ENCODE data around the gene CSAG1.
A peak's percentile ranks its signal among the peaks of the same experiment; 100 is the strongest.
"Not testable (repeated sequence)": the region's sequence is repeated elsewhere in the genome, so short reads cannot be mapped to it uniquely, and the experiment has no call there.

Gene CSAG1

DNA sequence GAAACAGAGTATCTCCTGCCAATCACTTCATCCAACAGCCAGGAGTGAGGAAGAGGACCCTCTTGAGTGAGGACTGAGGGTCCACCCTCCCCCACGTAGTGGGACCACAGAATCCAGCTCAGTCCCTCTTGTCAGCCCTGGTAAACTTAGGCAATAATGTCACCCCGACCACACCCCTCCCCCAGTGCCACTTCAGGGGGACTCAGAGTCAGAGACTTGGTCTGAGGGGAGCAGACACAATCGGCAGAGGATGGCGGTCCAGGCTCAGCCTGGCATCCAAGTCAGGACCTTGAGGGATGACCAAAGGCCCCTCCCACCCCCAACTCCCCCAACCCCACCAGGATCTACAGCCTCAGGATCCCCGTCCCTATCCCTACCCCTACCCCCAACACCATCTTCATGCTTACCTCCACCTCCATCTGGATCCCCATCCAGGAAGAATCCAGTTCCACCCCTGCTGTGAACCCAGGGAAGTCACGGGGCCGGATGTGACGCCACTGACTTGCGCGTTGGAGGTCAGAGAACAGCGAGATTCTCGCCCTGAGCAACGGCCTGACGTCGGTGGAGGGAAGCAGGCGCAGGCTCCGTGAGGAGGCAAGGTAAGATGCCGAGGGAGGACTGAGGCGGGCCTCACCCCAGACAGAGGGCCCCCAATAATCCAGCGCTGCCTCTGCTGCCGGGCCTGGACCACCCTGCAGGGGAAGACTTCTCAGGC is at the start of gene CSAG1, which contains the start of gene MAGEA12:
CSAG1 (minus strand) TSS at position 461 of the 715 bp plus-strand sequence. CDS start 1,261 bp downstream, outside the sequence.
MAGEA12 (plus strand) TSS at position 497 of the 715 bp plus-strand sequence. CDS start 2,405 bp downstream, outside the sequence.
- DNase-seq, result peak; percentile 7

DNA sequence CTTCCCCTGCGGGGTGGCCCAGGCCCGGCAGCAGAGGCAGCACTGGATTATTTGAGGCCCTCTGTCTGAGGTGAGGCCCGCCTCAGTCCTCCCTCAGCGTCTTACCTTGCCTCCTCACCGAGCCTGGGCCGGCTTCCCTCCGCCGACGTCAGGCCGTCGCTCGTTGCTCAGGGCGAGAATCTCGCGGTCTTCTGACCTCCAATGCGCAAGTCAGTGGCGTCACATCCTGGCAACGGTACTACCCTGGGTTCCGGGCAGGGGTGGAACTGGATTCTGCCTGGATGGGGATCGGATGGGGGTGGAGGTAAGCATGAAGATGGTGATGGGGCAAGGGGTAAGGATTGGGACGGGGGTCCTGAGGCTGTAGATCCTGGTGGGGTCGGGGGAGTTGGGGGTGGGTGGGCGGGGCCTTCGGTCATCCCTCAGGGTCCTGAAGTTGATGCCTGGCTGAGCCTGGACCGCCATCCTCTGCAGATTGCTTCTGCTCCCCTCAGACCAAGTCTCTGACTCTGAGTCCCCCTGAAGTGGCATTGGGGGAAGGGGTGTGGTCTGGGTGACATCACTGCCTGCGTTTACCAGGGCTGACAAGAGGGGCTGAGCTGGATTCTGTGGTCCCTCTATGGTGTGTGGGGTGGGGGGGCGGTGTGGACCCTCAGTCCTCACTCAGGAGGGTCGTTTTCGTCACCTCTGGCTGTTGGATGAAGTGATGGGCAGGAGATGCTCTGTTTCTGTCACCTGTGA is 36.2 kb upstream of the CSAG1 start, which contains the start of gene MAGEA6:
MAGEA6 (minus strand) TSS at position 141 of the 741 bp plus-strand sequence. CDS start 2,039 bp downstream, outside the sequence.
- DNase-seq, result not testable (repeated sequence)

- DNase-seq, result not testable (repeated sequence)
Observed at GRCh38 chrX:152766562-152766961, 33.0 kb upstream of the CSAG1 start.

DNA sequence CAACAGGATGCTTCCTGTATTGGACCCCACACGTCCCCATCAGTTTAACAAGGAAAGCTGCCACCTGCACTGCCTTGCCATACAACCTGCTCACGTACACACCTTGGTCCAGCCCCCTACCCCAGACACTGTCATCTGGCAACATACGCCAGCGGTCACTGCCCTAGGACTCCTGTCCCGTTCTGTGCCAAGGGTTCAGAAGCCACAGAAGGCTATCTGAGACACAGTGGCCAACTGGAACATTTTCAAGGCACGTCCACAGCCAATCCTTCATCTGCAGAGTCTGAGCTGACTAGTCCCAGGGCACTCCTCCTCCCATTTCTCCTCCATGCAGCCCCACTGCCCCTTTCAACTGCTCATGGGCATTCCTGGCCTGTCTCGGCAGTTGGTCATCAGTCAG is 28.1 kb upstream of the CSAG1 start:
- DNase-seq, result not testable (repeated sequence)

GRCh38 chrX:152759544-152759943 is 26.0 kb upstream of the CSAG1 start:
- not testable (repeated sequence) for DNase-seq

GRCh38 chrX:152758918-152759317 is 25.4 kb upstream of the CSAG1 start, which contains the start of gene CSAG3:
Gene CSAG3 (plus strand): TSS chrX:152759218.
- not testable (repeated sequence) for DNase-seq

- DNase-seq, result not testable (repeated sequence)
Observed at GRCh38 chrX:152754871-152755270, 21.4 kb upstream of the CSAG1 start.

DNA sequence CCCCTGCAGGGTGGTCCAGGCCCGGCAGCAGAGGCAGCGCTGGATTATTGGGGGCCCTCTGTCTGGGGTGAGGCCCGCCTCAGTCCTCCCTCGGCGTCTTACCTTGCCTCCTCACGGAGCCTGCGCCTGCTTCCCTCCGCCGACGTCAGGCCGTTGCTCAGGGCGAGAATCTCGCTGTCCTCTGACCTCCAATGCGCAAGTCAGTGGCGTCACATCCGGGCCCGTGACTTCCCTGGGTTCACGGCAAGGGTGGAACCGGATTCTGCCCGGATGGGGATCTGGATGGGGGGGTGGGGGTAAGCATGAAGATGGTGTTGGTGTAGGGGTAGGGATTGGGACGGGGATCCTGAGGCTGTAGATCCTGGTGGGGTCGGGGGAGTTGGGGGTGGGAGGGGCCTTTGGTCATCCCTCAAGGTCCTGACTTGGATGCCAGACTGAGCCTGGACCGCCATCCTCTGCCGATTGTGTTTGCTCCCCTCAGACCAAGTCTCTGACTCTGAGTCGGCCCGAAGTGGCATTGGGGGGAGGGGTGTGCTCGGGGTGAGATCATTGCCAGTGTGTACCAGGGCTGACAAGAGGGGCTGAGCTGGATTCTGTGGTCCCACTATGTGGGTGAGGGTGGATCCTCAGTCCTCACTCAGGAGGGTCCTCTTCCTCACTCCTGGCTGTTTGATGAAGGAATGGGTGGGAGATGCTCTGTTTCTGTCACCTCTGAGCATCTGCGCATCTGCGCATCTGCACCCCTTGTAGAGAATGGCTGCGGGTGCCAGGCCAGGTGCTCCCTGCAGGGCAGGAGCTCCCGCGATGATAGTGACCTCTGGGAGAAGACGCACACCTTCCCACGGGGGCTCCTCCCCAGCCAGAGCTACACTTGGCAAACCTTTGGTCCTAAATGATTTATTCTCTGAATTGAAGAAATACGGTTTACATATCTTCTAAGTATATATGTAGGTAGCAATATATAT is 20.4 kb upstream of the CSAG1 start, which contains the start of gene MAGEA2:
MAGEA2 (minus strand) TSS at position 157 of the 965 bp plus-strand sequence. CDS start 2,479 bp downstream, outside the sequence.
- DNase-seq, result not testable (repeated sequence)

DNA sequence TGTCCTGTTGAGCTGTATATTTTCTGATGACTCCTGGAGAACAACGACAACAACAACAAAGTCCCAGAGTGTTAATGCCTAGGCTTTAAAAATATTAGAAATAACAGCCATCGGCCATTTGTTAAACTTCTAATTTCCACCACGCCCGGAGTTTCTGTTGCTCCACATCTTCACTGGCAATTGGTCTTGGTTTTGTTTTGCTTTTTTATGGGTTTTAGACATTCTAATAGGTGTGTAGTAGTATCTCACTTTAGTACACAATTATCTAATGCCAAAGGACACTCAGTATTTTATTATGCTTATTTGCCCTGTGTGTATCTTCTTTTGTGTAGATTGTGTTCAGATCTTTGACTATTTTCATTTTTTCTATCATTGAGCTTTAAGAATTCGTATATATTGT is 5.0 kb upstream of the CSAG1 start:
- no peak for DNase-seq

DNA sequence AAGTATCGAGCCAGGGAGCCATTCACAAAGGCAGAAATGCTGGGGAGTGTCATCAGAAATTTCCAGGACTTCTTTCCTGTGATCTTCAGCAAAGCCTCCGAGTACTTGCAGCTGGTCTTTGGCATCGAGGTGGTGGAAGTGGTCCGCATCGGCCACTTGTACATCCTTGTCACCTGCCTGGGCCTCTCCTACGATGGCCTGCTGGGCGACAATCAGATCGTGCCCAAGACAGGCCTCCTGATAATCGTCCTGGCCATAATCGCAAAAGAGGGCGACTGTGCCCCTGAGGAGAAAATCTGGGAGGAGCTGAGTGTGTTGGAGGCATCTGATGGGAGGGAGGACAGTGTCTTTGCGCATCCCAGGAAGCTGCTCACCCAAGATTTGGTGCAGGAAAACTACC is 3.0 kb upstream of the CSAG1 start:
- not testable (repeated sequence) for DNase-seq

GRCh38 chrX:152735860-152736511 is 2.5 kb upstream of the CSAG1 start:
- DNase-seq, result no peak

GRCh38 chrX:152735101-152735500 is 1.6 kb upstream of the CSAG1 start:
- no peak for DNase-seq

DNA sequence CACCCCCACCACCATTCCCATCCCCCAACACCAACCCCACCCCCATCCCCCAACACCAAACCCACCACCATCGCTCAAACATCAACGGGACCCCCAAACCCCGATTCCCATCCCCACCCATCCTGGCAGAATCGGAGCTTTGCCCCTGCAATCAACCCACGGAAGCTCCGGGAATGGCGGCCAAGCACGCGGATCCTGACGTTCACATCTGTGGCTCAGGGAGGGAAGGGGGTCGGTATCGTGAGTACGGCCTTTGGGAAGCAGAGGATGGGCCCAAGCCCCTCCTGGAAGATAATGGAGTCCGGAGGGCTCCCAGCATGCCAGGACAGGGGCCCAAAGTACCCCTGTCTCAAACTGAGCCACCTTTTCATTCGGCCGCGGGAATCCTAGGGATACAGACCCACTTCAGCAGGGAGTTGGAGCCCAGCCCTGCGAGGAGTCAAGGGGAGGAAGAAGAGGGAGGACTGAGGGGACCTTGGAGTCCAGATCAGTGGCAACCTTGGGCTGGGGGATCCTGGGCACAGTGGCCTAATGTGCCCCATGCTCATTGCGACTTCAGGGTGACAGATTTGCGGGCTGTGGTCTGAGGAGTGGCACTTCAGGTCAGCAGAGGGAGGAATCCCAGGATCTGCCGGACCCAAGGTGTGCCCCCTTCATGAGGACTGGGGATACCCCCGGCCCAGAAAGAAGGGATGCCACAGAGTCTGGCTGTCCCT is 780 bp upstream of the CSAG1 start:
- DNase-seq, result not testable (repeated sequence)

DNA sequence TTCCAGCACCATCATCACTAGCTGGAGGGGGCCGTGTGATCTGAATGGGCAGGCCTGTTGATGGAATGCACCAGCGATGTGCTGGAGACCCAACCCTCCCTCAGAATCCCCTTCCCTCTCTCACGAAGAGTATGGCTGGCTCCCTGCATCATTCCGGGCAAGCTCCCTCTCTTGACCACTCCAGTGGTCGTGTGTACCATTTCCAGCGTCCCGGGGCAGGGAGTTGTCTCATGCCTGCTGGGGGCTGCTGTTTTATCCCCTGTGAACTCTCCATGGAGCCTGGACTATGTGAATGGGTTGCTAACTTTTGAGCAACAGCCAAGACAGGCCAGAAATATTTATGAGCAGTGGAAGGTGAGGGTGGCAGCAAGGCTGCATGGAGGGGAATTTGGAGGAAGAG is 8.1 kb downstream of the CSAG1 start:
- DNase-seq, result no peak

- not testable (repeated sequence) for DNase-seq
Observed at GRCh38 chrX:152713815-152714787, 19.4 kb downstream of the CSAG1 start, which contains the start of gene MAGEA2B. Gene MAGEA2B (plus strand): TSS chrX:152714628. CDS start chrX:152717107, 2,479 bp downstream.

GRCh38 chrX:152713195-152713594 is 20.3 kb downstream of the CSAG1 start:
- not testable (repeated sequence) for DNase-seq

DNA sequence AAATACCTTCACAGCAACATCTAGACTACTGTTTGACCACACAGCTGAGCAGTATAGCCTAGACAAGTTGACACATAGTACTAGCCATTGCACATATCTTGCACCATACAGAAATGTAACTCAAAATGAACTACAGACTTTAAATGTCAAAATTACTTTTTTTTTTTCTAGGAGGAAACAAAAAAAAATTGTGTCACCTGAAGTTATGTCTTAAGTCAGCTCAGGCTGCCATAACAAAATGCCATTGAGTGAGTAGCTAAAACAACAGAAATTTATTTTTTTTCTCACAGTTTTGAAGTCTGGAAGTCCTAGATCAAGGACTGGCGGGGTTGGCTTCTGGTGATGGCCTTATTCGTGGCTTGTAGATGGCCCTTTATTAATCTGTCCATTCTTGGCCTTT is 24.3 kb downstream of the CSAG1 start, which contains the start of gene CSAG2:
CSAG2 (minus strand) TSS at position 101 of the 400 bp plus-strand sequence. CDS start 161 bp downstream, outside the sequence.
- DNase-seq, result not testable (repeated sequence)

GRCh38 chrX:152706500-152706899 is 27.0 kb downstream of the CSAG1 start:
- not testable (repeated sequence) for DNase-seq

GRCh38 chrX:152700390-152700789 is 33.1 kb downstream of the CSAG1 start:
- not testable (repeated sequence) for DNase-seq
